Heart left ventricle (tissue), 13 donors: ENCODE results near the gene SPECC1.

Source experiments
- CTCF ChIP-seq, 12 donors: fragments of 200-600 bp; sonication (generic) in 4 of 12; IDR thresholded peaks; one replicate each; pipeline versions ENCODE4 v1.5.0 to v1.8.0; 2018 to 2022; ENCODE audit warnings: antibody characterized with exemption in 12 of 12, mild to moderate bottlenecking in 5 of 12
- POLR2A ChIP-seq, 2 donors: fragments of 450-650 bp; IDR thresholded peaks; one replicate each; pipeline ENCODE4 v1.6.1; 2017; ENCODE audit warnings: antibody characterized with exemption in 2 of 2, mild to moderate bottlenecking in 2 of 2, moderate library complexity in 2 of 2
- donor health status: ischemic (EF 13 %, LVEDD 7.1; RV severe dilation, severe dysfunction).
- donor health status: DM: no; HTN: yes; CAD: no.
- donor health status: DM: no; HTN: no; CAD: no.
- donor health status: ischemic (EF 25% LVEDD 6.9; RV normal size, moderate dysfunction).
- donor health status: ischemic (EF 25% LVEDD 5.7; RV mildly dilated, moderate dysfunction).
- donor health status: ischemic (EF 35%, LVEDD 5.7; RV mildly dilated, moderate dysfunction).
- donor health status: nonischemic (EF 11% LVEDD 7.7; RV severe dilation, severe dysfunction).
- donor health status: DM: yes; HTN: yes; CAD: no.
- donor health status: PGD.
- donor health status: ischemic (EF 29% LVEDD 5.4; RV normal size, mild dysfunction).
- donor health status: nonischemic (EF 23%, LVEDD 6.1; RV moderate dilation, normal function).

GRCh38 chr17:20218272-20218671 lies 209.1 kb downstream of the SPECC1 start:
- TF ChIP-seq CTCF (IDR thresholded peaks at IDR 0.05) (no peak), POLR2A (IDR thresholded peaks at IDR 0.05) (no peak)
